ENCODE results near the gene PIK3C2G.

PIK3C2G gene

GRCh38 chr12:18427520-18427919, 166.2 kb downstream of the PIK3C2G start:
- DNase-seq, result no peak

GRCh38 chr12:18428416-18428815, 167.1 kb downstream of the PIK3C2G start:
- DNase-seq, result no peak

- no peak for DNase-seq
These were observed 168.0 kb downstream of the PIK3C2G start for GRCh38 chr12:18429366-18429765.

- DNase-seq, result no peak
These were observed 169.2 kb downstream of the PIK3C2G start for GRCh38 chr12:18430425-18431048.

GRCh38 chr12:18431771-18432170, 170.5 kb downstream of the PIK3C2G start:
- DNase-seq, result no peak

- no peak for DNase-seq
These were observed 170.9 kb downstream of the PIK3C2G start for GRCh38 chr12:18432206-18432605.

GRCh38 chr12:18436170-18436569, 174.9 kb downstream of the PIK3C2G start:
- DNase-seq, result no peak

GRCh38 chr12:18439541-18439940, 178.2 kb downstream of the PIK3C2G start:
- DNase-seq, result no peak

- no peak for DNase-seq
These were observed 182.6 kb downstream of the PIK3C2G start for GRCh38 chr12:18443768-18444437.

- no peak for DNase-seq
These were observed 184.8 kb downstream of the PIK3C2G start for GRCh38 chr12:18446061-18446644.

GRCh38 chr12:18454330-18454729, 193.0 kb downstream of the PIK3C2G start:
- DNase-seq, result no peak

GRCh38 chr12:18456344-18456743, 195.0 kb downstream of the PIK3C2G start:
- no peak for DNase-seq

GRCh38 chr12:18457362-18457761, 196.0 kb downstream of the PIK3C2G start:
- DNase-seq, result no peak

GRCh38 chr12:18461758-18462157, 200.4 kb downstream of the PIK3C2G start:
- DNase-seq, result no peak

GRCh38 chr12:18462442-18462841, 201.1 kb downstream of the PIK3C2G start:
- DNase-seq, result no peak

- no peak for DNase-seq
These were observed 206.4 kb downstream of the PIK3C2G start for GRCh38 chr12:18467620-18468245.

- DNase-seq, result no peak
These were observed 207.1 kb downstream of the PIK3C2G start for GRCh38 chr12:18468246-18469075.

- DNase-seq, result no peak
These were observed 208.9 kb downstream of the PIK3C2G start for GRCh38 chr12:18470251-18470650.

- DNase-seq, result no peak
These were observed 211.0 kb downstream of the PIK3C2G start for GRCh38 chr12:18472304-18472703.

GRCh38 chr12:18472806-18473205, 211.5 kb downstream of the PIK3C2G start:
- no peak for DNase-seq

GRCh38 chr12:18476861-18477260, 215.5 kb downstream of the PIK3C2G start:
- DNase-seq, result no peak

GRCh38 chr12:18479256-18479655, 217.9 kb downstream of the PIK3C2G start:
- no peak for DNase-seq

GRCh38 chr12:18482601-18483120, 221.3 kb downstream of the PIK3C2G start:
- DNase-seq, result no peak

All from NCI-H2107 (cell line).